Glutamatergic neuron (in vitro differentiated cells): ENCODE measurements around the gene BCO2. TPM values are rescaled to one million over a fixed set of nuclear protein-coding genes. Genes with fewer than 3 reads are reported as not detected.

ENCODE experiments used
- DNase-seq: peaks from one replicate; pipeline ENCODE4 v3.0.0; 2022
- H3K27ac Mint-ChIP-seq: one replicate; pipeline ENCODE4 v1.8.0; 2020; ENCODE audit warnings: mild to moderate bottlenecking, mixed read lengths, inconsistent platforms; ENCODE audit not compliant: unreplicated experiment
- H3K27me3 Mint-ChIP-seq: one replicate; pipeline ENCODE4 v1.8.0; 2020; ENCODE audit warnings: mild to moderate bottlenecking, moderate library complexity, mixed read lengths, inconsistent platforms; ENCODE audit not compliant: unreplicated experiment
- H3K36me3 Mint-ChIP-seq: one replicate; pipeline ENCODE4 v1.8.0; 2020; ENCODE audit warnings: mild to moderate bottlenecking, mixed read lengths, inconsistent platforms; ENCODE audit not compliant: unreplicated experiment
- H3K4me1 Mint-ChIP-seq: one replicate; pipeline ENCODE4 v1.8.0; 2020; ENCODE audit warnings: mild to moderate bottlenecking, low read depth, mixed read lengths, inconsistent platforms; ENCODE audit not compliant: unreplicated experiment
- H3K4me3 Mint-ChIP-seq: one replicate; pipeline ENCODE4 v1.8.0; 2020; ENCODE audit warnings: mild to moderate bottlenecking, mixed read lengths, inconsistent platforms; ENCODE audit not compliant: unreplicated experiment
- H3K9me3 Mint-ChIP-seq: one replicate; pipeline ENCODE4 v1.8.0; 2020; ENCODE audit warnings: mild to moderate bottlenecking, moderate library complexity, mixed read lengths, inconsistent platforms; ENCODE audit not compliant: unreplicated experiment
- total RNA-seq: library from RNA; stranded (reverse); fragmentation: NEBNext Ultra II Directional; extraction: Animal tissue kit (Norgen Biotek cat#: 25700); gene quantifications from one replicate; pipeline ENCODE4 v1.2.1, GENCODE V29; 2021; ENCODE audit not compliant: unreplicated experiment
- TF ChIP-seq, protein P1 (sequence below): fragments of 200-600 bp; sonication (generic); IDR thresholded peaks from one replicate; pipeline ENCODE4 v1.5.0; 2021; ENCODE audit not compliant: partially characterized antibody, unreplicated experiment

BCO2 gene
- total RNA-seq, 1 donor from 2014 or later = 2.6 TPM

DNA sequence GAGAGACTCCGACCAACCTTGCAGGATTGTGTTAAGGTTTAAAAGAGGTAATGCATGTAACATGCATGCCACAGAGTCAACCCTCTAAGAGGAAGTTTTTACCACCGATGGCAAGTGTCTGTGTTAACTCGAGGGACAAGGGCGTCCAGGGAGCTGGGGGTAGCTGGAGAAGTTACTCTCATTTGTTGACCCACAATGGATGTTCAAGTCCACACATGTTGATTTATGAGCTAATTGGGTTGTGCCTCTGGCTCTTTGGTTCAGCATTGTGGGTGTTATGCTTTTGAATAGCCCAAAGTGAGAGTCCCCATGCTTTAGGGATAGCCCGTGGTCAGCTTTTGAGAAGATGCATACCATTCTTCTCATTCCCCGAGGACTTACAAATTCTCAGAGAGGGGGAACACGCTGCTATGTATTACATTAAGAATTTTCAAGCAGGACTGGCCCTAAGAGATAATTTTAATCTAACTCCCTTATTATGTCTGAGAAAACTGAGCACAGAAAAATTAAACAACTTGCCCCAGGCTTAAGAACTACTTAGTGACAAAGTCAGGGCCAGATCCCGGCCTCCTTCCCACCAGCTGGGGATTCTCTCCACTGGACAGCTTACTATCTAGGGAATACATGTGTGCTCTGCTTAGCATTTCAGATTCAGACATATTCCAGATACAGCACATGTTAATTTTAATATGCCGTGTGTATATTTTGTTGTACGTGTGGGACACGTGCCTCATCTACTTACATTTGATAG lies 90.5 kb downstream of the BCO2 start:
- Mint-ChIP-seq H3K36me3 (no peaks in the 10 kb centered on the region), H3K27me3 (peaks cover 2% of the 10 kb centered on the region), H3K27ac (no peak overlapping the region), H3K4me1 (no peaks in the 10 kb centered on the region), H3K9me3 (no peaks in the 10 kb centered on the region), H3K4me3 (no peak overlapping the region)
- TF ChIP-seq, protein P1, sequence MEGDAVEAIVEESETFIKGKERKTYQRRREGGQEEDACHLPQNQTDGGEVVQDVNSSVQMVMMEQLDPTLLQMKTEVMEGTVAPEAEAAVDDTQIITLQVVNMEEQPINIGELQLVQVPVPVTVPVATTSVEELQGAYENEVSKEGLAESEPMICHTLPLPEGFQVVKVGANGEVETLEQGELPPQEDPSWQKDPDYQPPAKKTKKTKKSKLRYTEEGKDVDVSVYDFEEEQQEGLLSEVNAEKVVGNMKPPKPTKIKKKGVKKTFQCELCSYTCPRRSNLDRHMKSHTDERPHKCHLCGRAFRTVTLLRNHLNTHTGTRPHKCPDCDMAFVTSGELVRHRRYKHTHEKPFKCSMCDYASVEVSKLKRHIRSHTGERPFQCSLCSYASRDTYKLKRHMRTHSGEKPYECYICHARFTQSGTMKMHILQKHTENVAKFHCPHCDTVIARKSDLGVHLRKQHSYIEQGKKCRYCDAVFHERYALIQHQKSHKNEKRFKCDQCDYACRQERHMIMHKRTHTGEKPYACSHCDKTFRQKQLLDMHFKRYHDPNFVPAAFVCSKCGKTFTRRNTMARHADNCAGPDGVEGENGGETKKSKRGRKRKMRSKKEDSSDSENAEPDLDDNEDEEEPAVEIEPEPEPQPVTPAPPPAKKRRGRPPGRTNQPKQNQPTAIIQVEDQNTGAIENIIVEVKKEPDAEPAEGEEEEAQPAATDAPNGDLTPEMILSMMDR = no peak
- no peak for DNase-seq

DNA sequence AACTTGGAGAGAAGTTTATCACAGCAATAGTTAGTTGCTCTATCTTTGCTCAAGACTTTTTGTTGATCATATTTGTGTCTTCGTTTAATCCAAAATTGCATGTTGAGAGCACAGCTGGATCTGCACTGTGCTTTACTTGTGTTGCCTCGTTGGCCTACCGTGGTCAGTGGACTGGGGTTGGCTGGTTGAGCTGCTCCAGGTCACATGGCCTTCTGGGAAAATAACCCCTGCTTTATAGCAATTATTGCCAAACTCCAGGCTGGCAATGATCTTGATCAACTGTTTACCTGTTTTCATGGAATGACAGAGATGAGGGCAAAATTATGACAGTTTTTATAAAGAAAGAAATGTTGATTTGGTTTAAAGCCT lies 91.1 kb downstream of the BCO2 start:
- Mint-ChIP-seq H3K4me1 (no peaks in the 10 kb centered on the region), H3K27me3 (no peaks in the 10 kb centered on the region), H3K27ac (no peak overlapping the region), H3K4me3 (no peak overlapping the region), H3K36me3 (no peaks in the 10 kb centered on the region), H3K9me3 (no peaks in the 10 kb centered on the region)
- TF ChIP-seq, protein P1 = no peak
- no peak for DNase-seq

- TF ChIP-seq, protein P1 = no peak
- H3K27me3 Mint-ChIP-seq = no peaks in the 10 kb centered on the region
- no peak for DNase-seq
- H3K36me3 Mint-ChIP-seq = no peaks in the 10 kb centered on the region
- no peak overlapping the region for H3K27ac Mint-ChIP-seq
- H3K4me1 Mint-ChIP-seq = no peaks in the 10 kb centered on the region
- no peaks in the 10 kb centered on the region for H3K9me3 Mint-ChIP-seq
- no peak overlapping the region for H3K4me3 Mint-ChIP-seq
These were observed 91.9 kb downstream of the BCO2 start for GRCh38 chr11:112267188-112267591.

- Mint-ChIP-seq H3K27me3 (no peaks in the 10 kb centered on the region), H3K4me3 (no peak overlapping the region), H3K9me3 (no peaks in the 10 kb centered on the region), H3K4me1 (no peaks in the 10 kb centered on the region), H3K27ac (no peak overlapping the region), H3K36me3 (no peaks in the 10 kb centered on the region)
- TF ChIP-seq, protein P1 = no peak
- DNase-seq = no peak
These were observed 93.1 kb downstream of the BCO2 start for GRCh38 chr11:112268406-112268805.

Other genes with a start within 250 kb of the BCO2 start
- gene DIXDC1, start 238.2 kb upstream of the BCO2 start, total RNA-seq = 27.2 TPM
- gene DLAT, start 150.1 kb upstream of the BCO2 start, total RNA-seq = 55.0 TPM
- 1.4 TPM for gene PIH1D2, start 101.5 kb upstream of the BCO2 start, total RNA-seq
- 22.3 TPM for gene NKAPD1, start 101.2 kb upstream of the BCO2 start, total RNA-seq
- 88.9 TPM for gene TIMM8B, start 88.8 kb upstream of the BCO2 start, total RNA-seq
- gene SDHD, start 88.6 kb upstream of the BCO2 start, total RNA-seq = 19.7 TPM
- gene IL18, start 11.4 kb upstream of the BCO2 start, total RNA-seq = not detected
- gene TEX12, start 8.1 kb upstream of the BCO2 start, total RNA-seq = not detected
- 47.7 TPM for gene PTS, start 50.9 kb downstream of the BCO2 start, total RNA-seq
- not detected for gene PLET1, start 85.3 kb downstream of the BCO2 start, total RNA-seq